HG03196 (cell line): ENCODE results near the gene SLC27A3.

ENCODE experiments used
- ATAC-seq: cut with Tn5 transposase; IDR thresholded peaks from one replicate; pipeline ENCODE4 v1.9.1; 2021; ENCODE audit not compliant: unreplicated experiment

SLC27A3 gene, protein sequence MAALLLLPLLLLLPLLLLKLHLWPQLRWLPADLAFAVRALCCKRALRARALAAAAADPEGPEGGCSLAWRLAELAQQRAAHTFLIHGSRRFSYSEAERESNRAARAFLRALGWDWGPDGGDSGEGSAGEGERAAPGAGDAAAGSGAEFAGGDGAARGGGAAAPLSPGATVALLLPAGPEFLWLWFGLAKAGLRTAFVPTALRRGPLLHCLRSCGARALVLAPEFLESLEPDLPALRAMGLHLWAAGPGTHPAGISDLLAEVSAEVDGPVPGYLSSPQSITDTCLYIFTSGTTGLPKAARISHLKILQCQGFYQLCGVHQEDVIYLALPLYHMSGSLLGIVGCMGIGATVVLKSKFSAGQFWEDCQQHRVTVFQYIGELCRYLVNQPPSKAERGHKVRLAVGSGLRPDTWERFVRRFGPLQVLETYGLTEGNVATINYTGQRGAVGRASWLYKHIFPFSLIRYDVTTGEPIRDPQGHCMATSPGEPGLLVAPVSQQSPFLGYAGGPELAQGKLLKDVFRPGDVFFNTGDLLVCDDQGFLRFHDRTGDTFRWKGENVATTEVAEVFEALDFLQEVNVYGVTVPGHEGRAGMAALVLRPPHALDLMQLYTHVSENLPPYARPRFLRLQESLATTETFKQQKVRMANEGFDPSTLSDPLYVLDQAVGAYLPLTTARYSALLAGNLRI

DNA sequence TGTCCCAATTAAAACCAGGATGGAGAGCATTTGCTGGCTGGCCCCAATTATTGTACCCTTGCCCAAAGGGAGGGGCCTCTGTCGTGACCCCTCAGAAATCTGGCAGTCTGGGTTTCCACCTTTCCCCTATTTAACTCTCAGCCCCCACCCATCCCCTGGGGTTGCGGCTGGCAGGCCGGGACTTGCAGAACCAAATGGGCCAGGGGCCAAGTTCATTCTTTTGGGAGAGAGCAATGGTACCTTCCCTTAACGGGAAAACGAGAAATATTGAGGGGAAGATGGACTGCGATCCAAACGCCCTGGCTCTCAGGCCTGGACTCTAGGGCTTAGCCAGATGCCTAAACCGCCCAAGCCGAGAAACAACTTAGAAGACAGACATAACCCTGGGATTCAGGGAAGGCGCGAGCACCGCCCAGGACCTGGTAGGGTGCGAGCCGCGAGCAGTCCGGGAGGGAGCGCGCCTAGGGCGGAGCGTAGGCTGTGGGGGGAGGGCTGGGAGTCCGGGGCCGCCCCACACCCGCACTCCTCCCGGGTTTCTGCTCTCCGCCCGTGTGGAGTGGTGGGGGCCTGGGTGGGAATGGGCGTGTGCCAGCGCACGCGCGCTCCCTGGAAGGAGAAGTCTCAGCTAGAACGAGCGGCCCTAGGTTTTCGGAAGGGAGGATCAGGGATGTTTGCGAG lies at the start of gene SLC27A3:
Gene SLC27A3 (plus strand): TSS at position 628 of the 678 bp plus-strand sequence. CDS start 91 bp downstream, outside the sequence.
- ATAC-seq: peak; percentile 5

DNA sequence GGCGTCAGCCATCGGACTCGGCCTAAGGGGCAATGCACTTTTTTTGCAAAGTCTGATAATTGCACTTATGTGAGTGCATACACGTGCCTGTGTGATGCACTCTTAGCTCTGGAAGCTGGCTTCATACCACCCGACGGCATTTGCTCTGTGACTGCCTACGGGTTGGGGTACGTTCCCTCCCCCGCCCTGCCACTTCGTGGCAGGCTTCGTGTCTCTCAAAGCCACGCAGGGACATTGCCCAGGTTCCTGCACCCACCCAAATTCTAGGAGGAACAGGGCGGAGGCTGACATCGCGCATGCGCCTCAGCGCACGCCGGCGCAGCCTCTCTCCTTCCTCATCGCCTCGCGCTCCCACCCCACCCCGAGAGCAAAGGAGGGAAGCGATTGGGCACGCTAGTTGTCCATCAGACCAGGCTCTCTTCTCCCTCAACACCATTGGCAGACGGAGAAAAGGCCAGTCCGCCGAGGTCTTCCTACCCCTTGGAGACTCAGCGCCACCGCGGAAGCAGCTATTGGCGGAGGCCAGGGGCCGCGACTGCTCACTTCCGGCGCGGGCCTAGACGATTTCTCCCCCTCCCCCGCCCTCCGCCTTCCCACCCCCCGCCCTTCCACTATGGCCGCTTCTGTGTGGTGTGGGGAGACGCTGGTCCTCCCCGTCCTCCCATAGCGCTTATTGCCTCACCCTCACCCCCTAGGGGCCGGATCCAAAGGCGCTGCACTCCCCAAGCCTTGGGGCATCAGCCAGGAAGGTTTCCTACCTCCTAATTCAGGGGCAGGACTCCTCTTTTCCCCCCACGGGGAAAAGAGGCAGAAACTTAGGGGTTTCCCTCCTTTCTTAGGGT lies 47.5 kb upstream of the SLC27A3 start, which contains the start of gene INTS3:
Gene INTS3 (plus strand): TSS at position 588 of the 842 bp plus-strand sequence. CDS start 585 bp downstream, outside the sequence.
- peak; percentile 93 for ATAC-seq

DNA sequence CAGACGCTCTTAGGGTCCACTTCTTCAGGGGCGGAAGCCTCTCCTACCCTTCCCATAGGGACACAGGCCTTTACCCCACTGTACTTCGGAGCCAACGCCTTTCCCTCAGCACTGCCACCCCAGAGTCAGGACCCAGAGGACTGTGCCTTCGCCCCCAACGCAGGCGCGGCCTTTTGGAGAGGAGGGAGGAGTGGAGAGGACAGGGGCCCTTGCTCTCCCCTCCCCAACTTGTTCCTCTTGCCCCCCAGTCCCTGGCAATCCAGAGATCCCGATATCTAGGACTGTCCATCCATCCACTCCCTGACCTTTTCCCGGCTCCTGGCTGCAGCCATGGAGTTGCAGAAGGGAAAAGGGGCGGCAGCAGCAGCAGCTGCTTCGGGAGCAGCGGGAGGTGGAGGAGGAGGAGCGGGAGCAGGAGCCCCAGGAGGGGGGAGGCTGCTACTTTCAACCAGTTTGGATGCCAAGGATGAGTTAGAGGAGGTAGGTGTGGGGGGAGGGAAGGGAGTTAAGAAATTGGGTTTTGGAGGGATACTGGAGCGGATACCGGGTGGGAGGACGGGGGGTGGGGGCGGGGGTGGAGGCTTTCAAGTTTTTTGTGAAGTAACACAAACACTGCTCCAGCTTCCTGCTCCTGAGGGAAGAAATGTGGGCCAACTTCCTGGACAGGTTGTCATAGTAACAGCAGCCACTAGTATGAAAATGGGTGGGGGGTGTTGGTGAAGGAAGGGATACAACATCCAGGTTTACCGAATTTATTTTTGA lies 46.7 kb upstream of the SLC27A3 start:
- ATAC-seq: no peak

DNA sequence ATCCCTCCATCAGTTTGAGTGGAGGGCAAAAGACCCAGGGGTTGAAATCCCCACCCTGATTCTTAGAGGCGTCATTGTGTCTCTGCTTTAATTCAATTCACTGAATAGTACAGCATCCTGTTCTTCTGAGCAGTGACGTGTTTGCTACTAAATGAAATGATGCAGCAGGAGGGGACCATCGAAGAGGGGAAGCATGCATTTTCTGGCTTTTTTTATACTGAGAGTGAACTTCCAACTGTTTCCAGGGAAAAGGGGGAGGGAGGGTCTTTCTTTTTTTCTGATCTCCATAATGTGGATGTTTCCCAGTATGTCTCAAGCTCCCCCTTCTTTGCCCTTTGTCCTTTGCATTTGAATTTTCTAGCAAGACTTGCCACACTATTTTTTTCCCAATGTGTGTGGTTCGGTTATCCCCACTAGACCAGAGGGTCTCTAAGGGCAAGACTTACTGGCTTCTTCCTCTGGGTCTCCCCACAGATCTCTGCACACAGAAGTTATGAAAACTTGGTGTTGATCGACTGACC lies 44.7 kb upstream of the SLC27A3 start:
- ATAC-seq: no peak

DNA sequence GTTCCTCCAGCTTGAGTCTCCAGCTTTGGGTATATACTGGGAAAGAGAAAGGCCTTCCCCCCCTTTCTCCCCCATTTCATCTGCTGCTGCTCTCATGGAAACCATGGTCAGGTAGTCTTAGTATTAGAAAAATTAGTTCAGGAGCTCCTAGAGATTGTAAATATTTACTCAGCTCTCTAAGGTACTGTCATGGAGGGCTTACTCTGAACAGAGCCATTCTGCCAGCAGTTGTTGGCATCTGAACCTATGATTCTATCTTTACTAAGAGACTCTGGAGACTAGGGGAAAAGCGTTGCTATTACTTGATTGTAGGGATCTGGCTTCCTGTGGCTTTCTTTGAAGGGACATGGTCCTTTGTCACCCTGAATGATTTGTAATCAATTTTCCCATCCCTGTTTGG lies 41.2 kb upstream of the SLC27A3 start:
- ATAC-seq: no peak

DNA sequence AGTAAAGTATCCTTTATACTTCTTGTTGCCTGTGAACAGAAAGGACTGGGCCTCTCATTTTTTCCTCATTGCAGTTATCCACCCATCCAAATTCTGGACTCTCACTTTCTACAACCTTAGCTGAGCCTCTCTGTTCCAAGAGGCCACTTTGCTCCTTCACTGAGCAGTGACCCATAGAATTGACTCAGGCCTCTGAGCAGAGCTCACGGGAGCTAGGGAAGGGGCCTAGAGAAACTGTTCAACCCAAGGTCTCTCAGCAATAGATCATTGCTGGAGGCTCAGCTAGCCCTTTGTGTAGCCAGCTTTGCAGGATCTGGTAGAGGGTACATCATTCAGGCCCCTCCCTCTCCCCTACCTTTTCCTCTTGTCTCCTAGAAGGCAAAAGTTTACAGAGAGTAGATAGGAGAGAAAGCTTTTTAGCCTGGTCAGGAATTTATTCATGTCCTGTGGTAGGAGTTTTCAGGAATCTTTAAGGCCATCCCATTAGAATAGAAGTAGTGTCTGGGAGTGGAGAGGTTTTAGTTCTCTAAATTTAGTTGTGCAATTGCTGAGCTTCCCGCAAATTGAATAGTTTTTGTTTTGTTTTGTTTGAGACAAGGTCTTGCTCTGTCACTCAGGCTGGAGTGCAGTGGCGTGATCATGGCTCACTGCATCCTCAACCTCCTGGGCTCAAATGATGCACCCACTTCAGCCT lies 40.7 kb upstream of the SLC27A3 start:
- ATAC-seq: peak; percentile 37

DNA sequence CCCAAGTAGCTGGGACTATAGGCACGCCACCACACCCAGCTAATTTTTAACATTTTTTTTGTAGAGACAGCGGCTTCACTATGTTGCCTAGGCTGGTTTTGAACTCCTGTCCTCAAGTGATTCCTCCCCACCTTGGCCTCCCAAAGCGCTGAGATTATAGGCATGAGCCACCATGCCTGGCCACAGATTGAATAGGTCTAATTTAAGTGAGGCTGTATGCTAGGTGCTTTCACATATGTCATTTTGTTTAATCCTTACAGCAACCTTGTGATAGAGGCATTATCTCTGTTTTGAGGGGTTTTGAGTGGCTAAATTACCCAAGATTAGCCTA lies 40.2 kb upstream of the SLC27A3 start:
- ATAC-seq: no peak

DNA sequence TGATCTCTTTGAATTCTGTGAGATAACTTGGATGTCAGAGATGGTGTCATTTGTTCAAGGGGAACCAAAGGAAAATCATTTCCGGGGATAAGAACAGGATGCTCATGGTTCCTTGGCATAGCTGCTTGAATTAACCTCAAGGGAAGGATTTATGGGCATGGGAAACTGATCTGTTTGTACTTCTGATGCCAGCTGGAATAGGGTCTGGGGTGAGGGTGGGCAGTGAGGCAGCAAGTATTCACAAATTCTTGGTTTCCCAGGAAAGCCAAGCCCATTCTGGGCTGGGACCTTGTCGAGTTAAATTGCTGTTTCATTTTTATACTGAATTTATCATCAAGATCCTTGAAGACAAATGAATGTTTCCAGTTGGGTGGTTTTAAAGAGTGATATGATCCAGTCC lies 33.2 kb upstream of the SLC27A3 start:
- no peak for ATAC-seq

DNA sequence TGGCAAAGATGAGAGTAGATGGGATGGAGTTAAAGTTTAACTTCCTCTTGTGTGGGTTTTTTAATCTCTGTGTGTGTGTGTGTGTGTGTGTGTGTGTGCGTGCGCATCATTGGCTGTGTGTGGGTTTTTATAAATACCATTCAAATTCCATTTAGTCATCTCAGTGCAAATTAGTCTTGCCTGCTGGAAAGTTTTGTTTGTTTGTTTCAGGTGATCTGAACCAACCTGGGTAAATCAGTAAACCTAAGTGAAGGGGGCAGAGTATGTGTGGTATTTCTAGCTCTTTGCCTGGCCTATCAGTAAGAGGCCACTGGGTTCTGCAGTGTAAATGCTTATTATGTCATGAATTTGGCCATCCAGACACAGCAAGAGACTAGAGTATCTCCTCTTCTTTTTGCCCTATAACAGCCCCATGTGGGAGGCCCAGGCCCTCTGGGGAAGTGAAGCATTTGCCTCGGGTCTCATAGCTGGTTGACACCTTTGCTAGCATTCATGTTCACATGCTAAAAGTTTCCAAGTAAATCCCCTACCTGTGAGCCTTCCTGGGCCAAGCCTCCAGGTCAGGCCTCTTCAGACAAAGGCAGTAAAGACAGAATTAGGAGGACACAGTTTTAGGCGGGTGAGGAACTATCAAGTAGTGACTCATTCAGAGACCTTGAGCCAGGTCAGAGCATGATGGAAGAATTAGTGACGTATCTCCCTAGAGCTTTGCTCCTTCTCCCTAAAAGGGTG lies 32.6 kb upstream of the SLC27A3 start:
- peak; percentile 83 for ATAC-seq

DNA sequence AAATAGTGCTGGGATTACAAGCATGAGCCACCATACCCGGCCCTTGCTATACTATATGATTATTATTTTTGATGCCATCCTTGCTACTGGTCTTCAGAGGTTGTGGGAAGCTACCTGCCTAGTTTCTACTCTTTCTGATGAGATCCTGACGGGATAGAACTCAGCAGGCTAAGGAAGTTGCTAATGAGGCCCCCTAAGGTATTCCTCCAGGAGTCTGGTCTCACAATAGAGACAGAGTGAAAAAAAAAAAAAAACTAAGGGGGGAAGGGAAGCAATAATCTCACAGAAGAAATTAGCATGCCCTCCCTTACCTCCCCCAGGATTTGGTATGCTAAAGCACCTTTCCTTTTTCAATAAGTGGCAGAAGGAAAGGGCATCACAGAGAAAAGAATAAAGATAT lies 29.8 kb upstream of the SLC27A3 start:
- no peak for ATAC-seq

DNA sequence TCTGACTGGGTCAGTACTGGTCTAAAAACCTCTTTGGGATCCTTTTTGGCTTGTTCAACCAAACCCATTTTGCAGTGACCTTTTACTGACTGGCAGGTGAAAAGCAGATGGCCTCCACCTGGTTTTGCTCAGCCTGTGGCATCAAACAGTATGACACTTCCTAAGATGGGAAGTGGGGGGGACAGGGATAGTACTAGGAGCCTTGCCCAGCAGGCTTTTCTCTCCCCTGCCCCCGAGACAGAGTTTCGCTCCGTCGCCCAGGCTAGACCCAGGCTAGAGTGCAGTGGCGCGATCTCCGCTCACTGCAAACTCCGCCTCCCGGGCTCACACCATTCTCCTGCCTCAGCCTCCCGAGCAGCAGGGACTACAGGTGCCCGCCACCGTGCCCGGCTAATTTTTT lies 29.0 kb upstream of the SLC27A3 start:
- ATAC-seq: no peak

DNA sequence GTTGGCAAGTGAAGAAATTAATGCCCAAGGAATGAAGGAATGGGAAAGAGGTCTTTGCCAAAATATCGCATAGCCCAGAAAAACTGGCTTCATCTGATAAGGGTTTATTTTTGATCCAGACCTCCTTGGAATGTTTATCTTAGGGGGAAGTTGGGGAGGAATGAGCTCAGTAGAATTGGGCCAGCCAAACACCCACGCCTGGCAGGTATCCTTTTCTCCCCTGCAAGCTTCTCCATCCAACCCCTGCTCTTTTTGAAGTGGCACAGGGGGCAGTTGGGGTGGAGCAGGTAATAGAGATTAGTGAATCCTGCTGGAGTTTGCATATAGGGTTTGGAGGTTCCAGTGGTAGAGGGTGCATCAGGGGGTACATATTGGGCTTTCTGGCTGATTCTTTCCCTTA lies 26.3 kb upstream of the SLC27A3 start:
- ATAC-seq: no peak

DNA sequence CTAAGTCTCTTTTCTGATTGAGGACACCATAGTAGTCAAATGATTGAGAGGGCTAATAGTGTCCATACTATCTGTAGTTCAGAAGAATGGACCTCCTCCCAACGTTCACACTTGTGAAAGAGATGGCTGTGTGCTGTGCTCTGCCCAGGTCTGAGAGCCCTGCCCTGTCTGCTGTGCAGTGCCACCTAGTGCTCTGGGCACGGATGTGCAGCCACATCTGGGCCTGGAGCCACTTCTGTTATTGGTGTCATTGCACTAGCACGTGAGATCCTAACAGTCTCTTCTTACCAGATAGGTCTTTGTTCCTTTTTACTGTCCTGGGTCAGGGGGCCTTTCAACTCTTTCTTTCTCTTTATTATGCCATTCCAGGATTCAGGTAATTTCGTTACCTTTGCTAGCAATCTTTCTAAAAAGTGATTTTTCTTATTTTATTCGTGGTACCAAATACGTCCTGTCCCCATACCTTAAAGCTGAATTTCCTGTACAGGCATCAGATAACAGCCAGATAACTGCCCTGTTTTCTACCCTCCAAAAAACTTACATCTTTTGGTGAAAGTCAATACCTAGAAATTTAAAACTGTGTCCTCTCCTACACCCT lies 25.7 kb upstream of the SLC27A3 start:
- ATAC-seq: peak; percentile 74

DNA sequence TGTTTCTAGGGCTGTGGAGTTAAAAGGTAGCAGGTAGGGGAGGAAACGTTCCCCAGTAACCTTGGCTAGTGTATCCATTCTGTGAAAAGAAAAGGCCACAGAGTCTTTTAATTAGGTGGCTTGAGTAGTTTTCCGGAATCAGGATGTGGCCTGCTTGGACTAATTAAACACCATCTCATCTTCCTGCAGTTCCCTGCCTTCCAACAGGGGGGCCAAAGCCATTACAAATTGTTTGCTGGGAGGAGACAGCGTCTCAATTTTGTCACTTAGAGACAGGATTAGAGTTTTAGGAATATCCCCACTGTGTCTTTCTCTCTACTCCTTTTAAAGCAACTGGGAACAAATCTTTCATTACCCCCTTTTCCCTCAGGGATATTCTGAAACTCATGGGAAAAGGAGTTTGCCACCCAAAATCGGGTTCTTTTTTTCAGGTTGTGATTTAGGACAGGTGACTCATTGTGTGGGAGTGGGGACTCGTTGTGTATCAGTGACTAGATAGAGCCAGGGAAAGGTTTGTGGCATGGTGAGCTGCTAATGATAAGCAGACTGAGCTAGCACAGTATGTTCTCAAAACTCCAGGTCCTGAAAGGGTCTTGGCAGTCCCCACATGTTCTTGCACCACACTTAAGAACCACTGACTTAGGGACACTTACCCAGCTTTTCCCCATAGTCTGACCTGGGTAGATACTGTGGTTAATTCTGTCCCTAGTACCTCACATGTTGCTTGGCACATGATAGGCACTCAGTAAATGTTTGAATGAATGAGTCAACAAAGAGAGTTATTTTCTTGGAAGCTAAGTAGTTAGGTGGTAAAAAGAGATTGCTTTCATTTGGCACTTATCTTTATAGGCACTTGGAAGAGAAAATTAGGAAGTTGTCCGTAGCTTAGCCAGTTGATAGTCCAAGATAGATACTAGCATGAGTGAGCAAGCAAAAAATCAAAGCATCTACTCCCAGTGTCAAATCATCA lies 24.9 kb upstream of the SLC27A3 start:
- ATAC-seq: no peak

DNA sequence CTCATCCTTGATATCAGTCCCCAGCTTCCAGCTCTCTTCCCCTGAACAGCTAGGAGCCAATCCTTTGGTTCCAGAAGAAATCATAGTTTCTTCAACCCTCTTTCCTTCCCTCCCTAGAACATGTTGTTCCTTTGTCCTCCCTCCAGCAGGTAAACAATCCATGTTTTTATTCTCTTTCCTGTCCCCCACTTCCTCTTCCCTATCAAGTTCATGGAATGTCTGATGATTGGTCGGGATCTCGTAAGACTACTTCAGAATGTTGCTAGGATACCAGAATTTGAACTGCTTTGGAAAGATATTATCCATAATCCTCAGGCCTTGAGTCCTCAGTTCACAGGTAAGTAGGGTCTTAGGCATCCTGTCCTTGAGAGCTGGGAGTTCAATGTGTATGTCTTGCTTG lies 23.1 kb upstream of the SLC27A3 start:
- no peak for ATAC-seq

DNA sequence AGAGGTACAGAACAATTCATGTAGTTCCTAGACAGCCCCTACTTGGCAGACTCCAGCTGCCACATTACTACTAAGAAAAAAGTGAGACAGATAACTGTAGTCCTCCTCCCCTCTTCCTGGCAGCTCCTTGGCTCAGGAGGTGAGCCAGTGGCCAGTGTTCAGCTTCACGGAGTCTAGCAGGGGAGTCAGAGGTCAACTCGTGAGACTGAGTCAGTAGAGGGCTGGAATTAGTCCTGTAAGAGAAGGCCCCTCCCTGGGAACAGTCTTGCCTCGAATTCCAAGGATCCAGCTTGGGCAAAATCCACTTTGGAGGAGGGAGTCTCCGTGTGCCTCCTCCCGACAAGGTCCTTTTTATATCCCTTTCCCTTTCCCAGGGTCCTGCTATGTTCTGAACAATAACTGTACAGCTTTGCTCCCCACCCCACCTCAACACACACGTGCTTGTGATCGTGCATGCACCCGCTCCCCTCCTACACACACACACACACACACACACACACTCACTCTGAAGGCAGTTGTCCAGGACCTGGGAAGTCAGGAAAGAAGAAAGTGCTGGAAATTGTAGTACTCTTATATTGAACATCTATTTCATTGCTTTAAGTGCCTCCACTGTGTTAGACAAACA lies 22.5 kb upstream of the SLC27A3 start:
- no peak for ATAC-seq

DNA sequence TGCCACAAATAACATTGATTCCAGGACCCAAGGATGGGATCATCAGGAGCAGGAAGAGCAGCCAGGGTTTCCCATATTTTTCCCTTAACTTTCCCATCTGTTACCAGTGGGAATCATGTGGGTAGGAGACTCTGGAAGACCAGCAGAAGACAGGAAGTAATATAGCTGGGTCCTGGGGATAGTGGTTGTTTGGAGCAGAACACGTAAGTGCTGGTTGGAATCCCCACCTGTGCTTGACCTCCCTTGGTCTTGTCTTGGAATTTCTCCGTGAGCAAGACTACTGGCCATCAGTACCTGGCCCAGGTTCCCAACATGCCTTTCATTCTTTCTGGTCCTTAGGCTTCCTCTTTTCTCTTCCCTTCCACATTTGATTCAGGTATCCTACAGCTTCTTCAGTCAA lies 20.9 kb upstream of the SLC27A3 start:
- no peak for ATAC-seq
